OCI-LY7 (cell line): ENCODE measurements around the gene LGALS9B. TPM values are rescaled to one million over a fixed set of nuclear protein-coding genes. Genes with fewer than 3 reads are reported as not detected.
"Not testable (repeated sequence)": the region's sequence is repeated elsewhere in the genome, so short reads cannot be mapped to it uniquely, and the experiment has no call there.

Source experiments
- BruUV-seq: library from RNA; stranded (reverse); fragments of 400-500 nt; replicated peaks from 2 replicates; lab custom pipeline; 2021; lab: Mats Ljungman, UMichigan
- CTCF ChIA-PET: fragments of 300-600 bp; sonication (Branson Sonifier 250); formaldehyde crosslinking; loops from one replicate; lab custom pipeline; 2022; ENCODE audit warnings: antibody characterized with exemption; ENCODE audit not compliant: unreplicated experiment; lab: Charles Lee
- POLR2A ChIA-PET: fragments of 300-600 bp; sonication (Branson Sonifier 250); formaldehyde crosslinking; loops from one replicate; lab custom pipeline; 2022; ENCODE audit warnings: antibody characterized with exemption; lab: Charles Lee
- DNase-seq: peaks from one replicate; pipeline ENCODE4 v3.0.0-alpha.2; 2015; ENCODE audit warnings: low spot score
- H2AFZ ChIP-seq: fragments of 200-600 bp; sonication (generic), shearing (Covaris generic); 2 replicates; pipeline ENCODE4 v1.6.1; 2014; ENCODE audit warnings: mild to moderate bottlenecking, antibody characterized with exemption, low read length, moderate library complexity
- H3K27ac ChIP-seq: fragments of 200-600 bp; sonication (generic); 2 replicates; pipeline ENCODE4 v1.5.1; 2014; ENCODE audit warnings: mixed run types, low read depth, mild to moderate bottlenecking, moderate library complexity, low read length, inconsistent platforms; ENCODE audit not compliant: poor library complexity, severe bottlenecking
- H3K36me3 ChIP-seq: fragments of 200-600 bp; sonication (generic); 2 replicates; pipeline ENCODE4 v1.6.1; 2014; ENCODE audit warnings: mild to moderate bottlenecking, antibody characterized with exemption, low read length, moderate library complexity, mixed read lengths; ENCODE audit not compliant: insufficient read depth
- H3K4me1 ChIP-seq: fragments of 200-600 bp; sonication (generic); 2 replicates; pipeline ENCODE4 v1.5.1; 2014; ENCODE audit warnings: mild to moderate bottlenecking, low read length; ENCODE audit not compliant: insufficient read depth, poor library complexity, severe bottlenecking
- H3K4me2 ChIP-seq: fragments of 200-600 bp; sonication (generic); 2 replicates; pipeline ENCODE4 v1.6.1; 2014; ENCODE audit warnings: mild to moderate bottlenecking, low read length
- H3K4me3 ChIP-seq: fragments of 200-600 bp; sonication (generic); 2 replicates; pipeline ENCODE4 v1.5.1; 2014; ENCODE audit warnings: mild to moderate bottlenecking, low read depth, low read length; ENCODE audit not compliant: poor library complexity, severe bottlenecking
- H3K79me2 ChIP-seq: fragments of 200-600 bp; sonication (generic); 2 replicates; pipeline ENCODE4 v1.6.1; 2016; ENCODE audit warnings: low read depth, mild to moderate bottlenecking, low read length, moderate library complexity, mixed read lengths; ENCODE audit not compliant: insufficient read depth
- H3K9me2 ChIP-seq: fragments of 200-600 bp; sonication (generic); 2 replicates; pipeline ENCODE4 v1.6.1; 2016; ENCODE audit warnings: mild to moderate bottlenecking, low read length, mixed read lengths; ENCODE audit not compliant: insufficient read depth
- H3K9me3 ChIP-seq: fragments of 200-600 bp; sonication (generic); 2 replicates; pipeline ENCODE4 v1.6.1; 2014; ENCODE audit warnings: mild to moderate bottlenecking, mixed run types, low read length, mixed read lengths
- H4K20me1 ChIP-seq: fragments of 200-600 bp; sonication (generic); 2 replicates; pipeline ENCODE4 v1.6.1; 2014; ENCODE audit warnings: mild to moderate bottlenecking, antibody characterized with exemption, low read length, moderate library complexity, mixed read lengths; ENCODE audit not compliant: insufficient read depth
- intact Hi-C: fragments of 100-400 bp; cut with micrococcal nuclease; formaldehyde crosslinking; loops from one replicate; pipeline ENCODE4 v1.10.0; 2022; ENCODE audit not compliant: unreplicated experiment
- total RNA-seq, 2 experiments: library from RNA; depleted of rRNA in 1 of 2; stranded (reverse); fragments of >200 nt in 1 of 2; shearing (Covaris generic) in 1 of 2; gene quantifications; 2 replicates each; pipeline ENCODE4 v1.2.3, GENCODE V29; 2014 to 2022

LGALS9B gene
- total RNA-seq, 2 experiments from 2014 or later, result not detected

- H3K4me2 ChIP-seq, H3K36me3 ChIP-seq, intact Hi-C loops, H2AFZ ChIP-seq, H3K4me1 ChIP-seq, H3K9me3 ChIP-seq, H3K79me2 ChIP-seq, CTCF ChIA-PET, H4K20me1 ChIP-seq, BruUV-seq, POLR2A ChIA-PET, H3K27ac ChIP-seq, DNase-seq, H3K4me3 ChIP-seq, H3K9me2 ChIP-seq: not testable (repeated sequence)
These were observed 7.9 kb upstream of the LGALS9B start for GRCh38 chr17:20475137-20475831.

GRCh38 chr17:20474081-20474480, 6.7 kb upstream of the LGALS9B start:
- BruUV-seq, H3K9me3 ChIP-seq, H3K36me3 ChIP-seq, CTCF ChIA-PET, H3K4me2 ChIP-seq, POLR2A ChIA-PET, H3K27ac ChIP-seq, H3K9me2 ChIP-seq, intact Hi-C loops, DNase-seq, H2AFZ ChIP-seq, H3K79me2 ChIP-seq, H3K4me1 ChIP-seq, H3K4me3 ChIP-seq, H4K20me1 ChIP-seq: not testable (repeated sequence)

- H3K4me3 ChIP-seq, DNase-seq, H3K36me3 ChIP-seq, POLR2A ChIA-PET, BruUV-seq, CTCF ChIA-PET, H3K9me2 ChIP-seq, intact Hi-C loops, H3K9me3 ChIP-seq, H2AFZ ChIP-seq, H3K79me2 ChIP-seq, H3K27ac ChIP-seq, H3K4me1 ChIP-seq, H4K20me1 ChIP-seq, H3K4me2 ChIP-seq: not testable (repeated sequence)
These were observed 2.6 kb upstream of the LGALS9B start for GRCh38 chr17:20469946-20470345.

GRCh38 chr17:20469107-20469506, 1.8 kb upstream of the LGALS9B start:
- DNase-seq, H2AFZ ChIP-seq, POLR2A ChIA-PET, H3K27ac ChIP-seq, H3K4me1 ChIP-seq, H3K4me3 ChIP-seq, BruUV-seq, H3K9me3 ChIP-seq, H3K9me2 ChIP-seq, H4K20me1 ChIP-seq, H3K4me2 ChIP-seq, H3K79me2 ChIP-seq, intact Hi-C loops, H3K36me3 ChIP-seq, CTCF ChIA-PET: not testable (repeated sequence)

GRCh38 chr17:20466999-20467398, 340 bp downstream of the LGALS9B start:
- H3K9me3 ChIP-seq, POLR2A ChIA-PET, H3K79me2 ChIP-seq, H3K36me3 ChIP-seq, BruUV-seq, intact Hi-C loops, H3K27ac ChIP-seq, H2AFZ ChIP-seq, H3K9me2 ChIP-seq, H3K4me1 ChIP-seq, CTCF ChIA-PET, H4K20me1 ChIP-seq, DNase-seq, H3K4me3 ChIP-seq, H3K4me2 ChIP-seq: not testable (repeated sequence)

GRCh38 chr17:20466553-20466952, 786 bp downstream of the LGALS9B start:
- H3K4me3 ChIP-seq, POLR2A ChIA-PET, H3K9me3 ChIP-seq, H3K4me2 ChIP-seq, H3K79me2 ChIP-seq, BruUV-seq, intact Hi-C loops, H3K27ac ChIP-seq, H4K20me1 ChIP-seq, H3K36me3 ChIP-seq, H3K9me2 ChIP-seq, CTCF ChIA-PET, H2AFZ ChIP-seq, DNase-seq, H3K4me1 ChIP-seq: not testable (repeated sequence)
